ENCODE measurements around the gene GDF7.

Gene GDF7

DNA sequence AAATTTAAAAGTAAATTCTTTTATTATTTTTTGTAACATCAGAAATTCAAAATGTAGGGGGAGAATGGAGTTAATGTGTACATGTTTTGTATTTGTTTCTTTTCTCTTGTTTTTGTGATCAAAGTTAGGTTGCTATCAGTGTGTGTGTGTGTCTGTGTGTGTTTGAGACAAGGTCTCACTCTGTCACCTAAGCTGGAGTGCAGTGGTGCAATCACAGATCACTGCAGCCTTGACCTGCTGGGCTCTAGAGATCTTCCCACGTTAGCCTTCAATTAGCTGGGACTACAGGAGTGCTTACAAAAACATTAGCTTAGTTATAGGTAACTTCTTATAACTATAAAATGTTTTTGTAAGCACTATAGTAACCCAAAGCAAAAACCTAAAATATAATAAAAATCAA, 50.7 kb downstream of the GDF7 start:
- H3K4me2 ChIP-seq (ENCODE audit: low read length), result no peak overlapping the region
- no peaks in the 10 kb centered on the region for H3K27me3 ChIP-seq (ENCODE audit: control insufficient read depth, insufficient read depth, low read length)
- no peak overlapping the region for H3K27ac ChIP-seq
- H3K79me2 ChIP-seq, result peaks cover 2% of the 10 kb centered on the region
- H3K9ac ChIP-seq, result no peak overlapping the region
- H3K4me3 ChIP-seq (ENCODE audit: low read depth, low read length), result no peak overlapping the region
- H3K4me1 ChIP-seq, result no peaks in the 10 kb centered on the region
- TF ChIP-seq, protein P1, sequence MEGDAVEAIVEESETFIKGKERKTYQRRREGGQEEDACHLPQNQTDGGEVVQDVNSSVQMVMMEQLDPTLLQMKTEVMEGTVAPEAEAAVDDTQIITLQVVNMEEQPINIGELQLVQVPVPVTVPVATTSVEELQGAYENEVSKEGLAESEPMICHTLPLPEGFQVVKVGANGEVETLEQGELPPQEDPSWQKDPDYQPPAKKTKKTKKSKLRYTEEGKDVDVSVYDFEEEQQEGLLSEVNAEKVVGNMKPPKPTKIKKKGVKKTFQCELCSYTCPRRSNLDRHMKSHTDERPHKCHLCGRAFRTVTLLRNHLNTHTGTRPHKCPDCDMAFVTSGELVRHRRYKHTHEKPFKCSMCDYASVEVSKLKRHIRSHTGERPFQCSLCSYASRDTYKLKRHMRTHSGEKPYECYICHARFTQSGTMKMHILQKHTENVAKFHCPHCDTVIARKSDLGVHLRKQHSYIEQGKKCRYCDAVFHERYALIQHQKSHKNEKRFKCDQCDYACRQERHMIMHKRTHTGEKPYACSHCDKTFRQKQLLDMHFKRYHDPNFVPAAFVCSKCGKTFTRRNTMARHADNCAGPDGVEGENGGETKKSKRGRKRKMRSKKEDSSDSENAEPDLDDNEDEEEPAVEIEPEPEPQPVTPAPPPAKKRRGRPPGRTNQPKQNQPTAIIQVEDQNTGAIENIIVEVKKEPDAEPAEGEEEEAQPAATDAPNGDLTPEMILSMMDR (IDR thresholded peaks at IDR 0.05), result no peak
- H3K36me3 ChIP-seq (ENCODE audit: control insufficient read depth, insufficient read depth, low read length), result peaks cover 3% of the 10 kb centered on the region
- H2AFZ ChIP-seq, result no peak overlapping the region
- H3K9me3 ChIP-seq (ENCODE audit: control insufficient read depth, low read length), result no peaks in the 10 kb centered on the region

DNA sequence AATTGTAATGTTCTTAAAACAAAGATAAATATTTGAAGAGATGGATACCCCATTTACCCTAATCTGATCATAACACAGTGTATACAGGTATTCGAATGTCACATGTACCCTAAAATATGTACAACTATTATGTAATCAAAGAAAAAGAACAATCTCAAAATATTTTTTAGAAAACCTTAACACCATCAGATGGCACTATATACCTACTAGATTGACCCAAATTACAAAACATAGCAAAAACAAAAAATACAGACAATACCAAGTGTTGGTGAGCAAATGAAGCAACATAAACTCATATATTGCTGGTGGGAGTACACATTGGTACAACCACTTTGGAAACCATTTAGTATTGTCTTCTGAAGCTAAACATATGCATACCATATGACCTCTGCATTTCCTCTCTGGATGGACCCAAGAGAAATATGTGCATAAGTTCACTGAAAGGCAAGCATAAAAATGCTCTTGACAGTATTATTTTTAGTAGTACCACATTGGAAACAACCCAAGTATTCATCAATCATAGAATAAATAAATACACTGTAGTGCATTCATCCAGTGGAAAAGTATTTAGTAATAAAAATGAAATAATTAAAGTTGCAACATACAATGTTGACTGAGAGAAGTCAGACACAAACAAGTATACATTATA, 55.8 kb downstream of the GDF7 start:
- Histone ChIP-seq H3K79me2 (no peaks in the 10 kb centered on the region), H3K9ac (no peak overlapping the region), H3K9me3 (ENCODE audit: control insufficient read depth, low read length) (no peaks in the 10 kb centered on the region), H3K4me1 (no peaks in the 10 kb centered on the region), H3K4me2 (ENCODE audit: low read length) (no peak overlapping the region), H3K27me3 (ENCODE audit: control insufficient read depth, insufficient read depth, low read length) (no peaks in the 10 kb centered on the region), H3K4me3 (ENCODE audit: low read depth, low read length) (no peak overlapping the region), H3K36me3 (ENCODE audit: control insufficient read depth, insufficient read depth, low read length) (peaks cover 3% of the 10 kb centered on the region), H3K27ac (no peak overlapping the region), H2AFZ (no peak overlapping the region)
- TF ChIP-seq, protein P1 (IDR thresholded peaks at IDR 0.05), result no peak

DNA sequence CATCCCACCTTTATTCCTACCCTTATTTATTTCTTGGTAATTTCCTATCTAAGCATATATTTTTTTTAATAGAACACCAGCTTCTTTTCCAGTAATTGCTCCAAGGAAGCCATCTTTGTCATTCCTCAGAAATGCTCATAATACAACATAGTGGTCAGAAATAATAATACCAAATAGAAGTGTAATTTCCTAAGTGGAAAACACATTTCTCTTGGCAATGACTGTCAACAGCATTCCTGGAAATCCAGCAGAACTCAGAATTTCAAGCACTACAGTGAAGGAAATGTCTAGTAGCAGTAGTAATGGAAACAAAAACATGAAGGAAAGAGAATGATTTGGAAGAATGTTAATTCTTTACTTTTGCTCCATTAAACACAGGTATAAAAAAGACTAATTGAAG, 56.6 kb downstream of the GDF7 start:
- H3K4me1 ChIP-seq, result no peaks in the 10 kb centered on the region
- H2AFZ ChIP-seq, result no peak overlapping the region
- H3K27ac ChIP-seq, result no peak overlapping the region
- TF ChIP-seq, protein P1 (IDR thresholded peaks at IDR 0.05), result no peak
- no peak overlapping the region for H3K9ac ChIP-seq
- no peaks in the 10 kb centered on the region for H3K27me3 ChIP-seq (ENCODE audit: control insufficient read depth, insufficient read depth, low read length)
- H3K9me3 ChIP-seq (ENCODE audit: control insufficient read depth, low read length), result no peaks in the 10 kb centered on the region
- H3K4me3 ChIP-seq (ENCODE audit: low read depth, low read length), result no peak overlapping the region
- H3K79me2 ChIP-seq, result no peaks in the 10 kb centered on the region
- no peak overlapping the region for H3K4me2 ChIP-seq (ENCODE audit: low read length)
- peaks cover 3% of the 10 kb centered on the region for H3K36me3 ChIP-seq (ENCODE audit: control insufficient read depth, insufficient read depth, low read length)

DNA sequence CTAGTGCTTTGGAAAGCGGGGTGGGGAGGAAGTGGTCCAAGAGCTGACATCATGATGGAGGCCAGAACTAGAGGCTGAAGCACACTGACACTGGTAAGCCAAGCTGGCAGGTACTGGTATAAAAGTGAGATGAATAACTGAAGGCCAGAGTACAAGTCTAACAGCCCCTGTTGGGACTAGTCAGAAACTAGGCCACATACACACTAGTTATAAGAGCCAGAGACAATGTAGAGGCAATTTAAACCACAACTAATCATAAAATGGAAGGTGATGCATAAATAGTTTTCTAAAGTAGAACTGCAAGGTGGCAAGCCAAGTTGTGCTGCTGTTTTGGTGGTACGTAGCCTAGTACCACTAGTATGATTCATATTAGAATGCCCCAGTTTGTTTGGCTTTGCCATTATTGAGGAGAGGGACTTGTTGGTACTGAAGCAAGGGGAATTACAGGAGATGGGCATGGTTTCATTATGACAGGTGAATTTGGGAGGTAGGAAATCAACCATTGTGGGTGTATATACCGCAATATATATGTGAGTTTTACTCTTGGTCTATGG, 57.6 kb downstream of the GDF7 start:
- no peaks in the 10 kb centered on the region for H3K27me3 ChIP-seq (ENCODE audit: control insufficient read depth, insufficient read depth, low read length)
- peaks cover 3% of the 10 kb centered on the region for H3K36me3 ChIP-seq (ENCODE audit: control insufficient read depth, insufficient read depth, low read length)
- TF ChIP-seq, protein P1 (IDR thresholded peaks at IDR 0.05), result no peak
- H3K79me2 ChIP-seq, result no peaks in the 10 kb centered on the region
- no peak overlapping the region for H3K4me3 ChIP-seq (ENCODE audit: low read depth, low read length)
- H2AFZ ChIP-seq, result no peak overlapping the region
- H3K9me3 ChIP-seq (ENCODE audit: control insufficient read depth, low read length), result no peaks in the 10 kb centered on the region
- no peaks in the 10 kb centered on the region for H3K4me1 ChIP-seq
- no peak overlapping the region for H3K9ac ChIP-seq
- no peak overlapping the region for H3K27ac ChIP-seq
- H3K4me2 ChIP-seq (ENCODE audit: low read length), result no peak overlapping the region

DNA sequence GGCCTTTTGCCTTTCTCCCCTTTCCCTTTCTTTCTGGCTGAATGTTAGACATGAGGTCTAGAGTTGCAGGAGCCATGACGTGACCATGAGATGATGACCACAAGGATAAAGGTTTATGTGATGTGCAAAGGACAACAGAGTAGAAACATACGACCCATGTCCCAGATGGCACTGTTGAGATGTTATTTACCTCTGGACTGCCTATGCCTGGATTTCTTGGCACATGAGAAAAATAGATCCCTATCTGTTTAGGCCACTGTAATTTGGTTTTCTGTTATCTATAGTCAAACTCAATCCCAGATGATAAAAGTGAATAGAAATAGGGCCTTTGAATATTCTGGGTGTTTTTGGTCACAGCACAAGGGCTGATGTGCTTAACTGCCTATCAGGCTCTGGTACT, 58.8 kb downstream of the GDF7 start:
- H3K4me1 ChIP-seq, result no peaks in the 10 kb centered on the region
- no peak overlapping the region for H3K9ac ChIP-seq
- H3K9me3 ChIP-seq (ENCODE audit: control insufficient read depth, low read length), result no peaks in the 10 kb centered on the region
- no peaks in the 10 kb centered on the region for H3K36me3 ChIP-seq (ENCODE audit: control insufficient read depth, insufficient read depth, low read length)
- H2AFZ ChIP-seq, result no peak overlapping the region
- TF ChIP-seq, protein P1 (IDR thresholded peaks at IDR 0.05), result no peak
- no peak overlapping the region for H3K4me2 ChIP-seq (ENCODE audit: low read length)
- no peaks in the 10 kb centered on the region for H3K27me3 ChIP-seq (ENCODE audit: control insufficient read depth, insufficient read depth, low read length)
- no peak overlapping the region for H3K4me3 ChIP-seq (ENCODE audit: low read depth, low read length)
- H3K79me2 ChIP-seq, result no peaks in the 10 kb centered on the region
- H3K27ac ChIP-seq, result no peak overlapping the region

Measured in parathyroid adenoma (tissue), 2 donors.